ENCODE measurements around the gene OR6F1. TPM values are rescaled to one million over a fixed set of nuclear protein-coding genes. Genes with fewer than 3 reads are reported as not detected.
"Not testable (repeated sequence)": the region's sequence is repeated elsewhere in the genome, so short reads cannot be mapped to it uniquely, and the experiment has no call there.

OR6F1 gene
- total and polyA plus RNA-seq, 8 donors: not detected

DNA sequence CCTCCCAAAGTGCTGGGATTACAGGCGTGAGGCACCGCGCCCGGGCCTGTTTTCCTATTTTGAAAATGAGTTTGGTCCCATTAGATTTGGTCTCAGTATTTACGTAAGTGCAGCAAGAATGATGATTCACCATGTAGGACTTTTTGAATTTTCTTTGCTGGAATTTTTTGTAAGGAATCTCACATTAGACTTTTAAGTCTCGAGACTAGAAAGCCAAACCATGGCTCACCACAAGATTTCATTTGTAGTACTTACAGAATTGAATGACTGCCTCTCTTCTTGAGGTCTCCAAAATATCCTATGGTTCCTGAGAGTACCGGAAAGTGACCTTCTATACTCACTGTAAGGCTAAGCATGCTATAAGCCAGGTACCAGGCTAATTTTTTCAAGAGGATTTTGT, 31.2 kb upstream of the OR6F1 start:
- no peaks in the 10 kb centered on the region for H3K9me3 ChIP-seq
- DNase-seq (no peak), ATAC-seq (no peak), FAIRE-seq (no peak)
- TF ChIP-seq, protein P1, sequence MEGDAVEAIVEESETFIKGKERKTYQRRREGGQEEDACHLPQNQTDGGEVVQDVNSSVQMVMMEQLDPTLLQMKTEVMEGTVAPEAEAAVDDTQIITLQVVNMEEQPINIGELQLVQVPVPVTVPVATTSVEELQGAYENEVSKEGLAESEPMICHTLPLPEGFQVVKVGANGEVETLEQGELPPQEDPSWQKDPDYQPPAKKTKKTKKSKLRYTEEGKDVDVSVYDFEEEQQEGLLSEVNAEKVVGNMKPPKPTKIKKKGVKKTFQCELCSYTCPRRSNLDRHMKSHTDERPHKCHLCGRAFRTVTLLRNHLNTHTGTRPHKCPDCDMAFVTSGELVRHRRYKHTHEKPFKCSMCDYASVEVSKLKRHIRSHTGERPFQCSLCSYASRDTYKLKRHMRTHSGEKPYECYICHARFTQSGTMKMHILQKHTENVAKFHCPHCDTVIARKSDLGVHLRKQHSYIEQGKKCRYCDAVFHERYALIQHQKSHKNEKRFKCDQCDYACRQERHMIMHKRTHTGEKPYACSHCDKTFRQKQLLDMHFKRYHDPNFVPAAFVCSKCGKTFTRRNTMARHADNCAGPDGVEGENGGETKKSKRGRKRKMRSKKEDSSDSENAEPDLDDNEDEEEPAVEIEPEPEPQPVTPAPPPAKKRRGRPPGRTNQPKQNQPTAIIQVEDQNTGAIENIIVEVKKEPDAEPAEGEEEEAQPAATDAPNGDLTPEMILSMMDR (IDR thresholded peaks at IDR 0.05): no peak
- H3K36me3 ChIP-seq: no peaks in the 10 kb centered on the region
- H3K27me3 ChIP-seq: no peaks in the 10 kb centered on the region
- H3K4me1 ChIP-seq: no peaks in the 10 kb centered on the region
- no peak overlapping the region for H3K4me3 ChIP-seq
- no peak overlapping the region for H3K27ac ChIP-seq
- WGBS, 2 donors: 67 to 75% methylated on average over 7 of the region's 7 CpGs
- intact Hi-C loops (cut with DNase I): no loop called here

DNA sequence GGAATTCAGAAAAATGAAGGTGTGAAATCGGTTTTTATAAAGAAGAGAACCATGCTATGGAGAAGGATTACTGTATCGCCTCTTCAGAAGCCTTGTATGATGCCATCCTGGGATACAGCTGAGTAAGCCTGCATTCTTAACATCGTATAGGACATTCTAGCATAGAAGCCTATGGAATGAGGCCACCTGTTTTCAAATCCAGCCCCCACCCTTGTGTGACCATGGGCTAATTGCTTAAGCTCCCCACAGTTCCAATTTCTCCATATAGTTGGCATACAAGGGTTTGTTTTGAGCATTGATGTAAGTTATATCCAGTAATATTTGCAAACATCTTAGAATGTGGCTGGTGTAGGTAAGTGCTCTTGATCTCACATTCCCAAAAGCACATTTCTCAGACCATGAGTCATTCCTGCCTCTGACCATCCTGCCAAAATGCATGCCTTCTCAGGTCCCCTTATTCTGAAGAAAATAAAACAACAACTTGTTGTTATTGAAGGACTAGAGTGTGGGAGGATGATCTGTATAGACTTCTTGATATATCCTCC, 30.0 kb upstream of the OR6F1 start:
- no peak overlapping the region for H3K27ac ChIP-seq
- H3K9me3 ChIP-seq: no peaks in the 10 kb centered on the region
- H3K36me3 ChIP-seq: no peaks in the 10 kb centered on the region
- ATAC-seq: no peak
- H3K27me3 ChIP-seq: no peaks in the 10 kb centered on the region
- intact Hi-C loops (cut with DNase I): no loop called here
- H3K4me3 ChIP-seq: no peak overlapping the region
- no peak for FAIRE-seq
- no peak for DNase-seq
- WGBS, 2 donors: 48 to 51% methylated on average over 3 of the region's 3 CpGs
- TF ChIP-seq, protein P1 (IDR thresholded peaks at IDR 0.05): no peak
- H3K4me1 ChIP-seq: no peaks in the 10 kb centered on the region

- H3K9me3 ChIP-seq; H3K4me1 ChIP-seq; DNase-seq; ATAC-seq; intact Hi-C loops (cut with DNase I); H3K27ac ChIP-seq; H3K4me3 ChIP-seq; FAIRE-seq; H3K36me3 ChIP-seq; H3K27me3 ChIP-seq: not testable (repeated sequence)
- 39 to 54% methylated on average over 3 of the region's 3 CpGs for WGBS, 2 donors
Measured at GRCh38 chr1:247742215-247742760, 25.8 kb upstream of the OR6F1 start.

- ATAC-seq (no peak), FAIRE-seq (no peak), DNase-seq (no peak)
- 48 to 62% methylated on average over 5 of the region's 5 CpGs for WGBS, 2 donors
- no peaks in the 10 kb centered on the region for H3K9me3 ChIP-seq
- intact Hi-C loops (cut with DNase I): no loop called here
- TF ChIP-seq, protein P1 (IDR thresholded peaks at IDR 0.05): no peak
- no peak overlapping the region for H3K4me3 ChIP-seq
- H3K36me3 ChIP-seq: no peaks in the 10 kb centered on the region
- no peaks in the 10 kb centered on the region for H3K4me1 ChIP-seq
- H3K27ac ChIP-seq: no peak overlapping the region
- H3K27me3 ChIP-seq: no peaks in the 10 kb centered on the region
Measured at GRCh38 chr1:247741756-247742155, 25.3 kb upstream of the OR6F1 start.

DNA sequence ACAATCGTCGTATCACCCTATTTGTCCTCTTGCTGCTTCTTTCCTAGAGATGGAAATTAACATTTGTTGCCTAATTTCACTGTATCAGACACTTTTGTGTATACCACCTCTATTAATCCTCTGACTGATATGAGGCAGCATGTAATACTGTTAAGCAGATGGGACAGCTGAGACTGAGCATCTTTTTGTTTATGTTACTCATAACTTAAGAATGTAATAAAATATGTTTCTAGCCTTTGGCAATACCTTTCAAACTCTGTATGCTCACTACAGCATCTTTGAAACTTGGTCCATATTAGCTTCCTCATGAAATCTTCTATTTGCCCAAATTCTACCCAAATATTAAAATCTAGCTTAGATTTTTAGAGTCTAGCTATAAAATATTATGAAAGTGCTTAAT, 24.3 kb upstream of the OR6F1 start:
- H3K4me1 ChIP-seq: no peaks in the 10 kb centered on the region
- no peaks in the 10 kb centered on the region for H3K36me3 ChIP-seq
- no peaks in the 10 kb centered on the region for H3K27me3 ChIP-seq
- DNase-seq (no peak), ATAC-seq (no peak), FAIRE-seq (no peak)
- H3K9me3 ChIP-seq: no peaks in the 10 kb centered on the region
- WGBS, 2 donors: 62 to 86% methylated on average over 2 of the region's 2 CpGs
- H3K27ac ChIP-seq: no peak overlapping the region
- no peak overlapping the region for H3K4me3 ChIP-seq
- TF ChIP-seq, protein P1 (IDR thresholded peaks at IDR 0.05): no peak
- intact Hi-C loops (cut with DNase I): no loop called here

Data from pancreas (tissue), 10 donors.